Measurements from ENCODE around the gene COX7B2. TPM values are rescaled to one million over a fixed set of nuclear protein-coding genes. Genes with fewer than 3 reads are reported as not detected.

COX7B2 gene
- total and polyA plus RNA-seq, 2 of the 13 experiments (the other 11 are each of a cell fraction or from before 2014, with no cell fraction given): not detected

DNA sequence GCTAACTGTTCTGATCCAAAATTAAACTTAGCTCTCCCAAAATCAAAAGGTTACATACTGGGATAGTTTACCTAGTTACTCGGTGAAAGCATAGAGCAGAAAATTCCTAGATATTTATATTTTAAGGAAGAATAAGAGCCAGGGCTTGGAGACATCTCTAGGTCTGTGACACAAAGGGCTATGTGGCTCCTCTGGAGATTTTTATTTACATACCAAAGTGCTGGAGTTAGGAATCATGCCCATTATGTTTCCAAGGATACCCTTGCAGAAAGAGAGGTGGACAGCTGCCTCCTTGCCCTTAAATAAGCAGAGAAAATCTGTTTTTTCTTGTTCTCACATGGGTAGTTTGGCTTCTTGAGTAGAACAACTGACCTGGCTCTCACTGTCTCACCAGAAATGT is 9.0 kb downstream of the COX7B2 start:
- WGBS (ENCODE audit: low lambda C conversion rate): 0% methylated on average over 1 of the region's 1 CpG
- H3K36me3 ChIP-seq (replicated peaks in 1 of 2; ENCODE audit: control insufficient read depth in 1 of 2, insufficient read depth in 2 of 2, low read length in 2 of 2): no peaks in the 10 kb centered on the region
- no peaks in the 10 kb centered on the region for H4K20me1 ChIP-seq (ENCODE audit: insufficient read depth, low read length)
- H3K27ac ChIP-seq (ENCODE audit: extremely low read length, insufficient read depth, low read length): no peak overlapping the region
- no TSS peak for BruUV-seq (replicated peaks)
- ChIA-PET CTCF (ENCODE audit: low intra/inter-chr PET ratio, low total read pairs) (no interaction called here), POLR2A (no interaction called here)
- ATAC-seq: no peak
- FAIRE-seq: no peak
- no peak overlapping the region for H3K9ac ChIP-seq (ENCODE audit: insufficient read depth, low read depth, low read length)
- no peaks in the 10 kb centered on the region for H3K9me3 ChIP-seq (ENCODE audit: low read length)
- intact Hi-C loops (cut with micrococcal nuclease; ENCODE audit: unreplicated experiment): no loop called here
- H3K4me2 ChIP-seq (ENCODE audit: low read depth, low read length): no peak overlapping the region
- no peak overlapping the region for H2AFZ ChIP-seq (ENCODE audit: low read length)
- in situ Hi-C loops (cut with HindIII; ENCODE audit: extremely low pct_ligation_motif_present, low pct_unique_long_range_greater_than_20kb): no loop called here
- no peaks in the 10 kb centered on the region for H3K79me2 ChIP-seq (ENCODE audit: insufficient read depth, low read length)
- H3K4me1 ChIP-seq (ENCODE audit: insufficient read depth, low read length): no peaks in the 10 kb centered on the region
- no peaks in the 10 kb centered on the region for H3K27me3 ChIP-seq (ENCODE audit: control insufficient read depth in 1 of 2, insufficient read depth in 2 of 2, low read length in 2 of 2)
- H3K4me3 ChIP-seq (replicated peaks in 1 of 3; ENCODE audit: insufficient read depth in 1 of 3, low read depth in 2 of 3, low read length in 3 of 3): no peak overlapping the region
- no peak for DNase-seq (ENCODE audit: low spot score)
- TF ChIP-seq ZNF350 (CRISPR knock-in tag; IDR thresholded peaks at IDR 0.05; ENCODE audit: borderline replicate concordance, low read depth) (no peak), EZH2 (conservative IDR thresholded peaks at IDR 0.05; ENCODE audit: low read depth, low read length) (no peak), SP1 (IDR thresholded peaks at IDR 0.05) (no peak), SP1 (CRISPR knock-in tag; IDR thresholded peaks at IDR 0.05) (no peak), ZNF782 (CRISPR knock-in tag; IDR thresholded peaks at IDR 0.05; ENCODE audit: borderline replicate concordance) (no peak), ZNF556 (CRISPR knock-in tag; IDR thresholded peaks at IDR 0.05; ENCODE audit: borderline replicate concordance) (no peak), CCAR2 (optimal IDR thresholded peaks at IDR 0.05; ENCODE audit: low read depth, low read length) (no peak), HDAC1 (CRISPR knock-in tag; IDR thresholded peaks at IDR 0.05) (no peak), ZNF44 (CRISPR knock-in tag; IDR thresholded peaks at IDR 0.05) (no peak), TBX3 (IDR thresholded peaks at IDR 0.05; ENCODE audit: borderline replicate concordance) (no peak)
- TF ChIP-seq, protein P1, sequence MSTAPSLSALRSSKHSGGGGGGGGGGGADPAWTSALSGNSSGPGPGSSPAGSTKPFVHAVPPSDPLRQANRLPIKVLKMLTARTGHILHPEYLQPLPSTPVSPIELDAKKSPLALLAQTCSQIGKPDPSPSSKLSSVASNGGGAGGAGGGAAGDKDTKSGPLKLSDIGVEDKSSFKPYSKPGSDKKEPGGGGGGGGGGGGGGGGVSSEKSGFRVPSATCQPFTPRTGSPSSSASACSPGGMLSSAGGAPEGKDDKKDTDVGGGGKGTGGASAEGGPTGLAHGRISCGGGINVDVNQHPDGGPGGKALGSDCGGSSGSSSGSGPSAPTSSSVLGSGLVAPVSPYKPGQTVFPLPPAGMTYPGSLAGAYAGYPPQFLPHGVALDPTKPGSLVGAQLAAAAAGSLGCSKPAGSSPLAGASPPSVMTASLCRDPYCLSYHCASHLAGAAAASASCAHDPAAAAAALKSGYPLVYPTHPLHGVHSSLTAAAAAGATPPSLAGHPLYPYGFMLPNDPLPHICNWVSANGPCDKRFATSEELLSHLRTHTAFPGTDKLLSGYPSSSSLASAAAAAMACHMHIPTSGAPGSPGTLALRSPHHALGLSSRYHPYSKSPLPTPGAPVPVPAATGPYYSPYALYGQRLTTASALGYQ (CRISPR knock-in tag; IDR thresholded peaks at IDR 0.05): no peak
- TF ChIP-seq, protein P2, sequence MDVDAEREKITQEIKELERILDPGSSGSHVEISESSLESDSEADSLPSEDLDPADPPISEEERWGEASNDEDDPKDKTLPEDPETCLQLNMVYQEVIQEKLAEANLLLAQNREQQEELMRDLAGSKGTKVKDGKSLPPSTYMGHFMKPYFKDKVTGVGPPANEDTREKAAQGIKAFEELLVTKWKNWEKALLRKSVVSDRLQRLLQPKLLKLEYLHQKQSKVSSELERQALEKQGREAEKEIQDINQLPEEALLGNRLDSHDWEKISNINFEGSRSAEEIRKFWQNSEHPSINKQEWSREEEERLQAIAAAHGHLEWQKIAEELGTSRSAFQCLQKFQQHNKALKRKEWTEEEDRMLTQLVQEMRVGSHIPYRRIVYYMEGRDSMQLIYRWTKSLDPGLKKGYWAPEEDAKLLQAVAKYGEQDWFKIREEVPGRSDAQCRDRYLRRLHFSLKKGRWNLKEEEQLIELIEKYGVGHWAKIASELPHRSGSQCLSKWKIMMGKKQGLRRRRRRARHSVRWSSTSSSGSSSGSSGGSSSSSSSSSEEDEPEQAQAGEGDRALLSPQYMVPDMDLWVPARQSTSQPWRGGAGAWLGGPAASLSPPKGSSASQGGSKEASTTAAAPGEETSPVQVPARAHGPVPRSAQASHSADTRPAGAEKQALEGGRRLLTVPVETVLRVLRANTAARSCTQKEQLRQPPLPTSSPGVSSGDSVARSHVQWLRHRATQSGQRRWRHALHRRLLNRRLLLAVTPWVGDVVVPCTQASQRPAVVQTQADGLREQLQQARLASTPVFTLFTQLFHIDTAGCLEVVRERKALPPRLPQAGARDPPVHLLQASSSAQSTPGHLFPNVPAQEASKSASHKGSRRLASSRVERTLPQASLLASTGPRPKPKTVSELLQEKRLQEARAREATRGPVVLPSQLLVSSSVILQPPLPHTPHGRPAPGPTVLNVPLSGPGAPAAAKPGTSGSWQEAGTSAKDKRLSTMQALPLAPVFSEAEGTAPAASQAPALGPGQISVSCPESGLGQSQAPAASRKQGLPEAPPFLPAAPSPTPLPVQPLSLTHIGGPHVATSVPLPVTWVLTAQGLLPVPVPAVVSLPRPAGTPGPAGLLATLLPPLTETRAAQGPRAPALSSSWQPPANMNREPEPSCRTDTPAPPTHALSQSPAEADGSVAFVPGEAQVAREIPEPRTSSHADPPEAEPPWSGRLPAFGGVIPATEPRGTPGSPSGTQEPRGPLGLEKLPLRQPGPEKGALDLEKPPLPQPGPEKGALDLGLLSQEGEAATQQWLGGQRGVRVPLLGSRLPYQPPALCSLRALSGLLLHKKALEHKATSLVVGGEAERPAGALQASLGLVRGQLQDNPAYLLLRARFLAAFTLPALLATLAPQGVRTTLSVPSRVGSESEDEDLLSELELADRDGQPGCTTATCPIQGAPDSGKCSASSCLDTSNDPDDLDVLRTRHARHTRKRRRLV (CRISPR knock-in tag; IDR thresholded peaks at IDR 0.05): no peak
- TF ChIP-seq, protein P3, sequence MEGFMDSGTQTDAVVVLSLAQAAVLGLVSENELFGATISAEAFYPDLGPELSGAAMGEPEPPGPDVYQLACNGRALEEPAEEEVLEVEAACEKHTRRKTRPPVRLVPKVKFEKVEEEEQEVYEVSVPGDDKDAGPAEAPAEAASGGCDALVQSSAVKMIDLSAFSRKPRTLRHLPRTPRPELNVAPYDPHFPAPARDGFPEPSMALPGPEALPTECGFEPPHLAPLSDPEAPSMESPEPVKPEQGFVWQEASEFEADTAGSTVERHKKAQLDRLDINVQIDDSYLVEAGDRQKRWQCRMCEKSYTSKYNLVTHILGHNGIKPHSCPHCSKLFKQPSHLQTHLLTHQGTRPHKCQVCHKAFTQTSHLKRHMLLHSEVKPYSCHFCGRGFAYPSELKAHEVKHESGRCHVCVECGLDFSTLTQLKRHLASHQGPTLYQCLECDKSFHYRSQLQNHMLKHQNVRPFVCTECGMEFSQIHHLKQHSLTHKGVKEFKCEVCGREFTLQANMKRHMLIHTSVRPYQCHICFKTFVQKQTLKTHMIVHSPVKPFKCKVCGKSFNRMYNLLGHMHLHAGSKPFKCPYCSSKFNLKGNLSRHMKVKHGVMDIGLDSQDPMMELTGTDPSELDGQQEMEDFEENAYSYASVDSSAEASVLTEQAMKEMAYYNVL (CRISPR knock-in tag; IDR thresholded peaks at IDR 0.05; ENCODE audit: borderline replicate concordance): no peak
- TF ChIP-seq, protein P4, sequence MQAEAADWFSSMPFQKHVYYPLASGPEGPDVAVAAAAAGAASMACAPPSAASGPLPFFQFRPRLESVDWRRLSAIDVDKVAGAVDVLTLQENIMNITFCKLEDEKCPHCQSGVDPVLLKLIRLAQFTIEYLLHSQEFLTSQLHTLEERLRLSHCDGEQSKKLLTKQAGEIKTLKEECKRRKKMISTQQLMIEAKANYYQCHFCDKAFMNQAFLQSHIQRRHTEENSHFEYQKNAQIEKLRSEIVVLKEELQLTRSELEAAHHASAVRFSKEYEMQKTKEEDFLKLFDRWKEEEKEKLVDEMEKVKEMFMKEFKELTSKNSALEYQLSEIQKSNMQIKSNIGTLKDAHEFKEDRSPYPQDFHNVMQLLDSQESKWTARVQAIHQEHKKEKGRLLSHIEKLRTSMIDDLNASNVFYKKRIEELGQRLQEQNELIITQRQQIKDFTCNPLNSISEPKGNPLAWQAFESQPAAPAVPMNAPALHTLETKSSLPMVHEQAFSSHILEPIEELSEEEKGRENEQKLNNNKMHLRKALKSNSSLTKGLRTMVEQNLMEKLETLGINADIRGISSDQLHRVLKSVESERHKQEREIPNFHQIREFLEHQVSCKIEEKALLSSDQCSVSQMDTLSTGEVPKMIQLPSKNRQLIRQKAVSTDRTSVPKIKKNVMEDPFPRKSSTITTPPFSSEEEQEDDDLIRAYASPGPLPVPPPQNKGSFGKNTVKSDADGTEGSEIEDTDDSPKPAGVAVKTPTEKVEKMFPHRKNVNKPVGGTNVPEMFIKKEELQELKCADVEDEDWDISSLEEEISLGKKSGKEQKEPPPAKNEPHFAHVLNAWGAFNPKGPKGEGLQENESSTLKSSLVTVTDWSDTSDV (CRISPR knock-in tag; IDR thresholded peaks at IDR 0.05): no peak

All from HepG2 (cell line).